H9 (cell line): ENCODE measurements around the gene NEK6. TPM values are rescaled to one million over a fixed set of nuclear protein-coding genes. Genes with fewer than 3 reads are reported as not detected.

ENCODE experiments used
- DNase-seq: peaks from one replicate; pipeline ENCODE4 v3.0.0-alpha.2; 2017
- H2AFZ ChIP-seq: one replicate; pipeline ENCODE4 v1.6.1; 2013; ENCODE audit warnings: mild to moderate bottlenecking, low read length, control low read depth, moderate library complexity
- H2AK5ac ChIP-seq: 2 replicates; pipeline ENCODE4 v1.6.1; 2013; ENCODE audit warnings: low read length, control low read depth, mixed read lengths; ENCODE audit not compliant: insufficient read length
- H2BK120ac ChIP-seq: one replicate; pipeline ENCODE4 v1.6.1; 2013; ENCODE audit warnings: low read depth, mild to moderate bottlenecking, low read length, control low read depth, inconsistent platforms; ENCODE audit not compliant: poor library complexity, severe bottlenecking
- H2BK12ac ChIP-seq: 2 replicates; pipeline ENCODE4 v1.6.1; 2013; ENCODE audit warnings: low read length, control low read depth, mixed read lengths, low read depth; ENCODE audit not compliant: insufficient read length
- H2BK15ac ChIP-seq: 2 replicates; pipeline ENCODE4 v1.6.1; 2013; ENCODE audit warnings: low read depth, low read length, control low read depth
- H2BK20ac ChIP-seq: one replicate; pipeline ENCODE4 v1.6.1; 2013; ENCODE audit warnings: low read depth, mild to moderate bottlenecking, low read length, control low read depth, inconsistent platforms; ENCODE audit not compliant: poor library complexity, severe bottlenecking
- H2BK5ac ChIP-seq: 2 replicates; pipeline ENCODE4 v1.6.1; 2013; ENCODE audit warnings: low read length, control low read depth, mixed read lengths; ENCODE audit not compliant: insufficient read length
- H3K14ac ChIP-seq: 2 replicates; pipeline ENCODE4 v1.6.1; 2013; ENCODE audit warnings: low read length, control low read depth; ENCODE audit not compliant: insufficient read depth
- H3K18ac ChIP-seq: 2 replicates; pipeline ENCODE4 v1.6.1; 2013; ENCODE audit warnings: low read depth, mild to moderate bottlenecking, mixed read lengths, low read length, control low read depth; ENCODE audit not compliant: insufficient read length
- H3K23ac ChIP-seq: 2 replicates; pipeline ENCODE4 v1.6.1; 2013; ENCODE audit warnings: low read length, control low read depth, mixed read lengths, low read depth; ENCODE audit not compliant: insufficient read length
- H3K23me2 ChIP-seq: 2 replicates; pipeline ENCODE4 v1.6.1; 2013; ENCODE audit warnings: low read depth, mild to moderate bottlenecking, mixed read lengths, low read length, control low read depth; ENCODE audit not compliant: insufficient read length, poor library complexity, severe bottlenecking
- H3K27ac ChIP-seq: 2 replicates; pipeline ENCODE4 v1.5.1; 2013; ENCODE audit warnings: low read length, control low read depth, mixed read lengths, low read depth; ENCODE audit not compliant: insufficient read length
- H3K27me3 ChIP-seq: 2 replicates; pipeline ENCODE4 v1.6.1; 2013; ENCODE audit warnings: low read length, control low read depth, inconsistent platforms; ENCODE audit not compliant: insufficient read depth
- H3K4ac ChIP-seq: 2 replicates; pipeline ENCODE4 v1.6.1; 2013; ENCODE audit warnings: low read depth, mild to moderate bottlenecking, control low read depth, inconsistent platforms, low read length, moderate library complexity
- H3K4me1 ChIP-seq: 2 replicates; pipeline ENCODE4 v1.6.1; 2013; ENCODE audit warnings: low read length, control low read depth, inconsistent platforms; ENCODE audit not compliant: insufficient read depth
- H3K4me2 ChIP-seq: 2 replicates; pipeline ENCODE4 v1.6.1; 2013; ENCODE audit warnings: low read length, control low read depth, mixed read lengths; ENCODE audit not compliant: insufficient read length, insufficient read depth
- H3K56ac ChIP-seq: 2 replicates; pipeline ENCODE4 v1.6.1; 2013; ENCODE audit warnings: low read depth, mild to moderate bottlenecking, mixed read lengths, low read length, control low read depth; ENCODE audit not compliant: insufficient read length
- H3K79me1 ChIP-seq: 2 replicates; pipeline ENCODE4 v1.6.1; 2013; ENCODE audit warnings: low read depth, mild to moderate bottlenecking, moderate library complexity, low read length, control low read depth, inconsistent platforms; ENCODE audit not compliant: insufficient read depth, poor library complexity, severe bottlenecking
- H3K79me2 ChIP-seq: 2 replicates; pipeline ENCODE4 v1.6.1; 2013; ENCODE audit warnings: low read length, control low read depth, inconsistent platforms; ENCODE audit not compliant: insufficient read depth
- H3K9ac ChIP-seq: 2 replicates; pipeline ENCODE4 v1.6.1; 2013; ENCODE audit warnings: low read length, control low read depth, mixed read lengths; ENCODE audit not compliant: insufficient read length; ENCODE audit errors: extremely low read depth
- H3K9me3 ChIP-seq: one replicate; pipeline ENCODE4 v1.6.1; 2013; ENCODE audit warnings: low read depth, low read length, inconsistent platforms; ENCODE audit not compliant: control insufficient read depth
- H3T11ph ChIP-seq: one replicate; pipeline ENCODE4 v1.6.1; 2013; ENCODE audit warnings: mild to moderate bottlenecking, low read length, control low read depth, inconsistent platforms
- H4K20me1 ChIP-seq: one replicate; pipeline ENCODE4 v1.6.1; 2013; ENCODE audit not compliant: control insufficient read depth, insufficient read length, insufficient read depth
- H4K5ac ChIP-seq: 2 replicates; pipeline ENCODE4 v1.6.1; 2013; ENCODE audit warnings: low read depth, mild to moderate bottlenecking, mixed read lengths, low read length, control low read depth; ENCODE audit not compliant: insufficient read length
- H4K8ac ChIP-seq: replicated peaks from 2 replicates; pipeline ENCODE4 v1.6.1; 2013; ENCODE audit warnings: low read length, control low read depth, mixed read lengths, low read depth; ENCODE audit not compliant: insufficient read length
- H4K91ac ChIP-seq: 2 replicates; pipeline ENCODE4 v1.6.1; 2013; ENCODE audit warnings: low read depth, mild to moderate bottlenecking, moderate library complexity, mixed read lengths, low read length, control low read depth; ENCODE audit not compliant: insufficient read length
- H3K27ac Mint-ChIP-seq, 3 experiments: 2 replicates in 2 of 3; 3 replicates in 1 of 3; pipeline ENCODE4 v1.8.0; 2020 to 2021; ENCODE audit warnings: mixed read lengths in 3 of 3, mild to moderate bottlenecking in 1 of 3, moderate library complexity in 1 of 3
- H3K27me3 Mint-ChIP-seq: 2 replicates; pipeline ENCODE4 v1.8.0; 2021; ENCODE audit warnings: low read depth, mild to moderate bottlenecking, moderate library complexity, mixed read lengths
- H3K36me3 Mint-ChIP-seq, 3 experiments: 2 replicates in 2 of 3; 3 replicates in 1 of 3; pipeline ENCODE4 v1.8.0; 2020 to 2021; ENCODE audit warnings: low read depth in 3 of 3, mixed read lengths in 3 of 3; ENCODE audit not compliant: insufficient read depth in 1 of 3
- H3K4me1 Mint-ChIP-seq, 2 experiments: 2 replicates each; pipeline ENCODE4 v1.8.0; 2020; ENCODE audit warnings: mixed read lengths in 2 of 2
- H3K4me3 Mint-ChIP-seq, 2 experiments: 2 replicates in 1 of 2; 3 replicates in 1 of 2; pipeline ENCODE4 v1.8.0; 2020 to 2021; ENCODE audit warnings: mild to moderate bottlenecking in 2 of 2, mixed read lengths in 2 of 2, moderate library complexity in 1 of 2
- H3K9me3 Mint-ChIP-seq, 2 experiments: 2 replicates in 1 of 2; 3 replicates in 1 of 2; pipeline ENCODE4 v1.8.0; 2020; ENCODE audit warnings: mild to moderate bottlenecking in 2 of 2, mixed read lengths in 2 of 2, moderate library complexity in 1 of 2
- CTCF ChIP-seq: fragments of 200-600 bp; sonication (generic); conservative IDR thresholded peaks from 3 replicates; pipeline ENCODE4 v1.8.0; 2021; ENCODE audit warnings: antibody characterized with exemption, mild to moderate bottlenecking
- WGBS: extraction: QIAGEN DNeasy Blood & Tissue Kit; methylation state at CpG from one replicate; pipeline ENCODE4 v1.1.7; 2013; ENCODE audit warnings: missing lambda C conversion rate, low lambda C conversion rate, mixed read lengths; ENCODE audit not compliant: insufficient read length; ENCODE audit errors: extremely low coverage; 5-methylcytosine and 5-hydroxymethylcytosine counted together
- total RNA-seq: library from RNA; stranded (reverse); gene quantifications from 2 replicates; pipeline ENCODE4 v1.2.1, GENCODE V29; 2021

The NEK6 gene
- total RNA-seq, 1 experiment from 2014 or later, result 14.3 TPM

DNA sequence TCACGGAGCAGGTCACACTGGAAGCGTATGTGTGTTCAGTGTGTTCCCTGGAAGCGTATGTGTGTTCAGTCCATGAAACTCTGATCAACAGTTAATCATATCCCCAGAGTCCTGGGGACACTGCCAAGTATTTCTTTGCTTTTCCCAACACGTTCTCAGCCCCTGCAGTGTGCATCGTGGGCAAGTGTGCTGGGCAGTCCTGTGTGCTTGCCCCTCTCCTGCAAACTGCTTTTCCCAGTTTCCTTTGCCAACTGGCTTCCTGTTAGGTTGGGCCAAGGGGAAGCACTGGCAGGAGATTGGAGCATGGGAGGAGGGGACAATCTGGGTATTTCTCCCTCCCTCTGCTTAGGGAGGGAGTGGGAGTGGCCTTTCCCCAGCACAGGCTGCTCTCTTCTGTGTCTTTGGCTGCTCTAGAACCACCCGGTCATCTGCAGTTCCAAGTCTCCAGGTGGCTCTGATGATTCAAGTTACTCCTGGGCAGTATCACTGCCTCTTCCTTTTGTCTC is 36.8 kb upstream of the NEK6 start:
- no peak overlapping the region for H3K23ac ChIP-seq
- H3K4me1 Mint-ChIP-seq, result peaks cover 5 to 9% of the 10 kb centered on the region in 2 experiments; a peak in 3 of 4 replicates
- no peak overlapping the region for H2AFZ ChIP-seq
- H3K9ac ChIP-seq, result no peak overlapping the region
- no peak overlapping the region for H3K56ac ChIP-seq
- H4K5ac ChIP-seq, result no peak overlapping the region
- H3K4me2 ChIP-seq, result no peak overlapping the region
- H2AK5ac ChIP-seq, result no peak overlapping the region
- no peak overlapping the region for H2BK5ac ChIP-seq
- H3K4ac ChIP-seq, result no peak overlapping the region
- no peak overlapping the region for H3K27ac ChIP-seq
- H3K79me2 ChIP-seq, result no peaks in the 10 kb centered on the region
- H2BK20ac ChIP-seq, result no peak overlapping the region
- H4K91ac ChIP-seq, result no peak overlapping the region
- H3T11ph ChIP-seq, result no peak overlapping the region
- no peak overlapping the region for H3K18ac ChIP-seq
- whole genome bisulfite sequencing, result no CpG with 5 or more reads among the region's 6 CpGs
- no peaks in the 10 kb centered on the region for H3K4me1 ChIP-seq
- no peak overlapping the region for H3K14ac ChIP-seq
- no peak overlapping the region for H3K4me3 Mint-ChIP-seq
- H2BK15ac ChIP-seq, result no peak overlapping the region
- H3K23me2 ChIP-seq, result no peaks in the 10 kb centered on the region
- H4K20me1 ChIP-seq, result no peaks in the 10 kb centered on the region
- no peaks in the 10 kb centered on the region for H3K9me3 Mint-ChIP-seq
- DNase-seq, result no peak
- H3K27me3 Mint-ChIP-seq, result peaks cover 5% of the 10 kb centered on the region
- no peaks in the 10 kb centered on the region for H3K36me3 Mint-ChIP-seq
- H3K9me3 ChIP-seq, result no peaks in the 10 kb centered on the region
- no peaks in the 10 kb centered on the region for H3K27me3 ChIP-seq
- no peaks in the 10 kb centered on the region for H3K79me1 ChIP-seq
- no peak overlapping the region for H3K27ac Mint-ChIP-seq
- no peak overlapping the region for H2BK12ac ChIP-seq
- H4K8ac ChIP-seq, result no peak overlapping the region
- no peak for TF ChIP-seq CTCF
- H2BK120ac ChIP-seq, result no peak overlapping the region
